ENCODE measurements around the gene RSU1. TPM values are rescaled to one million over a fixed set of nuclear protein-coding genes. Genes with fewer than 3 reads are reported as not detected.

The RSU1 gene
- total and polyA plus RNA-seq, 7 donors, result 46.2 to 94.7 (median 62.4) TPM

- Histone ChIP-seq H3K4me1 (no peaks in the 10 kb centered on the region), H3K27ac (no peak overlapping the region), H3K36me3 (peaks cover 0 to 7% (median 0%) of the 10 kb centered on the region in 4 donors), H3K9me3 (no peaks in the 10 kb centered on the region), H3K4me3 (no peak overlapping the region), H3K27me3 (no peaks in the 10 kb centered on the region)
- DNase-seq, result no peak
- intact Hi-C loops (cut with DNase I), result no loop called here
- no peak for TF ChIP-seq POLR2A (IDR thresholded peaks at IDR 0.05)
- no peak for TF ChIP-seq POLR2AphosphoS5 (IDR thresholded peaks at IDR 0.05)
- TF ChIP-seq CTCF (IDR thresholded peaks at IDR 0.05), result no peak
- no peak for TF ChIP-seq EP300 (IDR thresholded peaks at IDR 0.05)
- WGBS, 2 donors, result 84 to 85% methylated on average over 3 of the region's 3 CpGs
These were observed 40.3 kb downstream of the RSU1 start for GRCh38 chr10:16776896-16777295.

- intact Hi-C loops (cut with DNase I), result no loop called here
- no peaks in the 10 kb centered on the region for H3K36me3 ChIP-seq
- H3K27ac ChIP-seq, result no peak overlapping the region
- H3K27me3 ChIP-seq, result no peaks in the 10 kb centered on the region
- WGBS, 2 donors, result 93% methylated on average over 11 of the region's 11 CpGs
- H3K4me1 ChIP-seq, result peaks cover 0 to 5% (median 0%) of the 10 kb centered on the region in 4 donors
- no peaks in the 10 kb centered on the region for H3K9me3 ChIP-seq
- TF ChIP-seq CTCF (IDR thresholded peaks at IDR 0.05) (no peak), POLR2AphosphoS5 (IDR thresholded peaks at IDR 0.05) (no peak), POLR2A (IDR thresholded peaks at IDR 0.05) (no peak), EP300 (IDR thresholded peaks at IDR 0.05) (no peak)
- no peak overlapping the region for H3K4me3 ChIP-seq
- DNase-seq, result no peak
These were observed 43.9 kb downstream of the RSU1 start for GRCh38 chr10:16773334-16773733.

GRCh38 chr10:16770670-16771069 is 46.6 kb downstream of the RSU1 start:
- Histone ChIP-seq H3K9me3 (no peaks in the 10 kb centered on the region), H3K27ac (no peak overlapping the region), H3K4me3 (no peak overlapping the region), H3K36me3 (no peaks in the 10 kb centered on the region), H3K27me3 (no peaks in the 10 kb centered on the region), H3K4me1 (peaks cover 0 to 5% (median 0%) of the 10 kb centered on the region in 4 donors)
- DNase-seq, result no peak
- intact Hi-C loops (cut with DNase I), result no loop called here
- TF ChIP-seq CTCF (IDR thresholded peaks at IDR 0.05), result no peak
- no peak for TF ChIP-seq POLR2AphosphoS5 (IDR thresholded peaks at IDR 0.05)
- no peak for TF ChIP-seq EP300 (IDR thresholded peaks at IDR 0.05)
- WGBS, 2 donors, result 94 to 95% methylated on average over 6 of the region's 6 CpGs

GRCh38 chr10:16770141-16770540 is 47.1 kb downstream of the RSU1 start:
- Histone ChIP-seq H3K4me1 (peaks cover 0 to 5% (median 0%) of the 10 kb centered on the region in 4 donors), H3K27ac (no peak overlapping the region), H3K36me3 (no peaks in the 10 kb centered on the region), H3K27me3 (no peaks in the 10 kb centered on the region), H3K4me3 (no peak overlapping the region), H3K9me3 (no peaks in the 10 kb centered on the region)
- intact Hi-C loops (cut with DNase I), result no loop called here
- no peak for DNase-seq
- WGBS, 2 donors, result 85 to 96% methylated on average over 8 of the region's 8 CpGs
- no peak for TF ChIP-seq CTCF (IDR thresholded peaks at IDR 0.05)
- no peak for TF ChIP-seq POLR2A (IDR thresholded peaks at IDR 0.05)
- TF ChIP-seq POLR2AphosphoS5 (IDR thresholded peaks at IDR 0.05), result no peak
- no peak for TF ChIP-seq EP300 (IDR thresholded peaks at IDR 0.05)

- H3K9me3 ChIP-seq, result no peaks in the 10 kb centered on the region
- TF ChIP-seq POLR2AphosphoS5 (IDR thresholded peaks at IDR 0.05), result no peak
- no peak for TF ChIP-seq EP300 (IDR thresholded peaks at IDR 0.05)
- TF ChIP-seq POLR2A (IDR thresholded peaks at IDR 0.05), result no peak
- TF ChIP-seq CTCF (IDR thresholded peaks at IDR 0.05), result no peak
- no peak for DNase-seq
- H3K4me1 ChIP-seq, result peaks cover 0 to 5% (median 0%) of the 10 kb centered on the region in 4 donors
- H3K4me3 ChIP-seq, result no peak overlapping the region
- no peak overlapping the region for H3K27ac ChIP-seq
- no peaks in the 10 kb centered on the region for H3K36me3 ChIP-seq
- H3K27me3 ChIP-seq, result no peaks in the 10 kb centered on the region
- intact Hi-C loops (cut with DNase I), result no loop called here
- WGBS, 2 donors, result 93 to 94% methylated on average over 7 of the region's 7 CpGs
These were observed 47.9 kb downstream of the RSU1 start for GRCh38 chr10:16769331-16769730.

All from sigmoid colon (tissue), 7 donors.